HCT116 (cell line): ENCODE results near the gene COL12A1.

ENCODE experiments used
- CEBPB ChIP-seq: IDR thresholded peaks from 2 replicates; pipeline ENCODE4 v1.6.1; 2012; ENCODE audit warnings: low read depth
- CTCF ChIP-seq, 3 experiments: fragments of 200-600 bp in 1 of 3; sonication (generic) in 1 of 3; IDR thresholded peaks in 2 of 3; conservative IDR thresholded peaks in 1 of 3; 2 replicates each; pipeline ENCODE4 v1.5.1; 2012 to 2017; ENCODE audit warnings: low read depth in 2 of 3, low read length in 2 of 3, antibody characterized with exemption in 1 of 3, borderline replicate concordance in 1 of 3, control low read depth in 1 of 3, mild to moderate bottlenecking in 1 of 3, mixed read lengths in 1 of 3, mixed run types in 1 of 3, moderate library complexity in 1 of 3; ENCODE audit not compliant: insufficient read depth in 1 of 3
- EZH2 ChIP-seq: fragments of 200-600 bp; sonication (generic); IDR thresholded peaks from 2 replicates; pipeline ENCODE4 v1.6.1; 2017; ENCODE audit warnings: antibody characterized with exemption, mixed run types
- EZH2phosphoT487 ChIP-seq: fragments of 200-600 bp; IDR thresholded peaks from 2 replicates; pipeline ENCODE4 v1.6.1; 2018; ENCODE audit warnings: antibody characterized with exemption, borderline replicate concordance
- MAX ChIP-seq: IDR thresholded peaks from 2 replicates; pipeline ENCODE4 v1.6.1; 2012
- POLR2A ChIP-seq: IDR thresholded peaks from 2 replicates; pipeline ENCODE4 v1.7.0; 2011; ENCODE audit warnings: borderline replicate concordance; ENCODE audit not compliant: insufficient read depth, insufficient read length; ENCODE audit errors: extremely low read depth
- POLR2AphosphoS5 ChIP-seq: IDR thresholded peaks from 2 replicates; pipeline ENCODE4 v1.6.1; 2011; ENCODE audit warnings: mild to moderate bottlenecking, low read depth, low read length, moderate library complexity
- RAD21 ChIP-seq: IDR thresholded peaks from 2 replicates; pipeline ENCODE4 v1.6.1; 2012; ENCODE audit warnings: low read depth, mild to moderate bottlenecking
- SP1 ChIP-seq: IDR thresholded peaks from 2 replicates; pipeline ENCODE4 v1.6.1; 2012; ENCODE audit warnings: low read depth
- SRF ChIP-seq: IDR thresholded peaks from 2 replicates; pipeline ENCODE4 v1.6.1; 2012; ENCODE audit warnings: low read depth
- YY1 ChIP-seq: IDR thresholded peaks from 2 replicates; pipeline ENCODE4 v1.6.1; 2011; ENCODE audit warnings: low read length, low read depth, moderate library complexity, mild to moderate bottlenecking; ENCODE audit not compliant: insufficient replicate concordance; ENCODE audit errors: extremely low read depth
- ZNF274 ChIP-seq: fragments of 200-500 bp; sonication (Bioruptor generic); IDR thresholded peaks from 2 replicates; pipeline ENCODE4 v1.6.1; 2014; ENCODE audit warnings: mild to moderate bottlenecking, low read depth, low read length, inconsistent platforms
- TF ChIP-seq, protein P1 (sequence below): IDR thresholded peaks from 2 replicates; pipeline ENCODE4 v1.6.1; 2012; ENCODE audit warnings: low read depth

GRCh38 chr6:75201021-75201420, 4.8 kb downstream of the COL12A1 start:
- TF ChIP-seq CTCF (IDR thresholded peaks at IDR 0.05 in 2 of 3, conservative IDR thresholded peaks at IDR 0.05 in 1 of 3; ENCODE audit: borderline replicate concordance in 1 of 3, insufficient read depth in 1 of 3, low read depth in 2 of 3, low read length in 2 of 3) (no peak), EZH2phosphoT487 (no peak), POLR2AphosphoS5 (no peak), POLR2A (no peak), SP1 (no peak), RAD21 (no peak), EZH2 (no peak), YY1 (no peak), SRF (no peak), MAX (no peak), CEBPB (no peak), ZNF274 (no peak)
- TF ChIP-seq, protein P1, sequence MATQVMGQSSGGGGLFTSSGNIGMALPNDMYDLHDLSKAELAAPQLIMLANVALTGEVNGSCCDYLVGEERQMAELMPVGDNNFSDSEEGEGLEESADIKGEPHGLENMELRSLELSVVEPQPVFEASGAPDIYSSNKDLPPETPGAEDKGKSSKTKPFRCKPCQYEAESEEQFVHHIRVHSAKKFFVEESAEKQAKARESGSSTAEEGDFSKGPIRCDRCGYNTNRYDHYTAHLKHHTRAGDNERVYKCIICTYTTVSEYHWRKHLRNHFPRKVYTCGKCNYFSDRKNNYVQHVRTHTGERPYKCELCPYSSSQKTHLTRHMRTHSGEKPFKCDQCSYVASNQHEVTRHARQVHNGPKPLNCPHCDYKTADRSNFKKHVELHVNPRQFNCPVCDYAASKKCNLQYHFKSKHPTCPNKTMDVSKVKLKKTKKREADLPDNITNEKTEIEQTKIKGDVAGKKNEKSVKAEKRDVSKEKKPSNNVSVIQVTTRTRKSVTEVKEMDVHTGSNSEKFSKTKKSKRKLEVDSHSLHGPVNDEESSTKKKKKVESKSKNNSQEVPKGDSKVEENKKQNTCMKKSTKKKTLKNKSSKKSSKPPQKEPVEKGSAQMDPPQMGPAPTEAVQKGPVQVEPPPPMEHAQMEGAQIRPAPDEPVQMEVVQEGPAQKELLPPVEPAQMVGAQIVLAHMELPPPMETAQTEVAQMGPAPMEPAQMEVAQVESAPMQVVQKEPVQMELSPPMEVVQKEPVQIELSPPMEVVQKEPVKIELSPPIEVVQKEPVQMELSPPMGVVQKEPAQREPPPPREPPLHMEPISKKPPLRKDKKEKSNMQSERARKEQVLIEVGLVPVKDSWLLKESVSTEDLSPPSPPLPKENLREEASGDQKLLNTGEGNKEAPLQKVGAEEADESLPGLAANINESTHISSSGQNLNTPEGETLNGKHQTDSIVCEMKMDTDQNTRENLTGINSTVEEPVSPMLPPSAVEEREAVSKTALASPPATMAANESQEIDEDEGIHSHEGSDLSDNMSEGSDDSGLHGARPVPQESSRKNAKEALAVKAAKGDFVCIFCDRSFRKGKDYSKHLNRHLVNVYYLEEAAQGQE, result no peak
